Neutrophil (primary cell): Measurements from ENCODE around the gene DPPA5.
"Not testable (repeated sequence)": the region's sequence is repeated elsewhere in the genome, so short reads cannot be mapped to it uniquely, and the experiment has no call there.

Experiments used
- H3K27ac ChIP-seq: fragments of 200-600 bp; sonication (generic); 2 replicates; pipeline ENCODE4 v1.5.1; 2016; ENCODE audit warnings: mild to moderate bottlenecking, moderate library complexity
- H3K27me3 ChIP-seq: fragments of 200-600 bp; sonication (generic); 2 replicates; pipeline ENCODE4 v1.6.0; 2016; ENCODE audit warnings: mild to moderate bottlenecking
- H3K36me3 ChIP-seq: fragments of 200-600 bp; sonication (generic); 2 replicates; pipeline ENCODE4 v1.5.1; 2017
- H3K4me1 ChIP-seq, 2 experiments: fragments of 200-600 bp in 1 of 2; sonication (generic) in 1 of 2; 1 replicate in 1 of 2; 2 replicates in 1 of 2; pipeline versions ENCODE4 v1.5.1 to v1.6.1; 2013 to 2016; ENCODE audit warnings: low read depth in 1 of 2, low read length in 1 of 2, mild to moderate bottlenecking in 1 of 2, moderate library complexity in 1 of 2; ENCODE audit not compliant: control insufficient read depth in 1 of 2, insufficient read depth in 1 of 2
- H3K4me3 ChIP-seq, 2 experiments: fragments of 200-600 bp in 1 of 2; sonication (generic) in 1 of 2; 1 replicate in 1 of 2; 2 replicates in 1 of 2; pipeline ENCODE4 v1.5.1; 2013 to 2016; ENCODE audit warnings: low read depth in 1 of 2, low read length in 1 of 2, mild to moderate bottlenecking in 1 of 2, moderate library complexity in 1 of 2
- H3K9me3 ChIP-seq: fragments of 200-600 bp; sonication (generic); 2 replicates; pipeline ENCODE4 v1.5.1; 2016
- TF ChIP-seq, protein P1 (sequence below): fragments of 200-600 bp; sonication (generic); IDR thresholded peaks from 2 replicates; pipeline ENCODE4 v1.5.1; 2016; ENCODE audit warnings: antibody characterized with exemption

DPPA5 gene

GRCh38 chr6:73325656-73326055 lies 28.4 kb downstream of the DPPA5 start:
- no peak overlapping the region for H3K4me3 ChIP-seq
- no peaks in the 10 kb centered on the region for H3K36me3 ChIP-seq
- H3K27ac ChIP-seq: no peak overlapping the region
- H3K4me1 ChIP-seq: no peaks in the 10 kb centered on the region
- peaks cover 15% of the 10 kb centered on the region for H3K27me3 ChIP-seq
- H3K9me3 ChIP-seq: no peaks in the 10 kb centered on the region
- TF ChIP-seq, protein P1, sequence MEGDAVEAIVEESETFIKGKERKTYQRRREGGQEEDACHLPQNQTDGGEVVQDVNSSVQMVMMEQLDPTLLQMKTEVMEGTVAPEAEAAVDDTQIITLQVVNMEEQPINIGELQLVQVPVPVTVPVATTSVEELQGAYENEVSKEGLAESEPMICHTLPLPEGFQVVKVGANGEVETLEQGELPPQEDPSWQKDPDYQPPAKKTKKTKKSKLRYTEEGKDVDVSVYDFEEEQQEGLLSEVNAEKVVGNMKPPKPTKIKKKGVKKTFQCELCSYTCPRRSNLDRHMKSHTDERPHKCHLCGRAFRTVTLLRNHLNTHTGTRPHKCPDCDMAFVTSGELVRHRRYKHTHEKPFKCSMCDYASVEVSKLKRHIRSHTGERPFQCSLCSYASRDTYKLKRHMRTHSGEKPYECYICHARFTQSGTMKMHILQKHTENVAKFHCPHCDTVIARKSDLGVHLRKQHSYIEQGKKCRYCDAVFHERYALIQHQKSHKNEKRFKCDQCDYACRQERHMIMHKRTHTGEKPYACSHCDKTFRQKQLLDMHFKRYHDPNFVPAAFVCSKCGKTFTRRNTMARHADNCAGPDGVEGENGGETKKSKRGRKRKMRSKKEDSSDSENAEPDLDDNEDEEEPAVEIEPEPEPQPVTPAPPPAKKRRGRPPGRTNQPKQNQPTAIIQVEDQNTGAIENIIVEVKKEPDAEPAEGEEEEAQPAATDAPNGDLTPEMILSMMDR: no peak

DNA sequence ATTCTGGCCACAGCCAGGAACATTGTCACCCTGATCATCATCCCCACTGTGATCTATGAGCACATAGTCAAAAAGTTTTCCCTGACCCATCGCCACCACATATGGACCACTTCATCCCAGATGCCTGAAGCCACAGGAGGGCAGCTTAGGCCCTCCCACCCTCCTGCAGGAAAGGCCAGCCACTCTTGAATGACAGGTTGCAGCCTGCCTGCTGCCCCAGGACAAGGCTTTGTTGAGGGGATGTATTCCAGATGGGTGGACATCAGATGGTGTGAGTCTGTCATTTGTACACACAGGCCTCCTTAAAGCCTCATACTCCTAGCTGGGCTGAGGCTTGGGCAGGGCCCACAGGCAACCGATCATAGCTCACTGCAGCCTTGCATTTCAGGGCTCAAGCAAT lies 30.8 kb downstream of the DPPA5 start:
- no peaks in the 10 kb centered on the region for H3K9me3 ChIP-seq
- TF ChIP-seq, protein P1: no peak
- no peaks in the 10 kb centered on the region for H3K4me1 ChIP-seq
- H3K27me3 ChIP-seq: peaks cover 3% of the 10 kb centered on the region
- H3K4me3 ChIP-seq: no peak overlapping the region
- no peak overlapping the region for H3K27ac ChIP-seq
- H3K36me3 ChIP-seq: no peaks in the 10 kb centered on the region

GRCh38 chr6:73314577-73315492 lies 39.2 kb downstream of the DPPA5 start:
- Histone ChIP-seq H3K27ac (no peak overlapping the region), H3K9me3 (no peaks in the 10 kb centered on the region), H3K4me1 (peaks cover 10 to 12% of the 10 kb centered on the region in 2 experiments), H3K4me3 (peak overlapping the region in 1 of 2 experiments; percentile 8), H3K36me3 (no peaks in the 10 kb centered on the region), H3K27me3 (peaks cover 76% of the 10 kb centered on the region)
- TF ChIP-seq, protein P1: no peak

GRCh38 chr6:73310503-73310845 lies 43.6 kb downstream of the DPPA5 start:
- not testable (repeated sequence) for H3K27ac ChIP-seq, H3K9me3 ChIP-seq, H3K36me3 ChIP-seq
- Histone ChIP-seq H3K27me3 (peaks cover 61% of the 10 kb centered on the region), H3K4me3 (peak overlapping the region; percentile 71 to 76), H3K4me1 (peaks cover 18 to 21% of the 10 kb centered on the region in 2 experiments)

GRCh38 chr6:73309785-73310502 lies 44.1 kb downstream of the DPPA5 start:
- H3K27ac ChIP-seq: no peak overlapping the region
- TF ChIP-seq, protein P1: no peak
- H3K9me3 ChIP-seq: no peaks in the 10 kb centered on the region
- peak overlapping the region; percentile 71 to 76 for H3K4me3 ChIP-seq
- no peaks in the 10 kb centered on the region for H3K36me3 ChIP-seq
- H3K4me1 ChIP-seq: peaks cover 17 to 19% of the 10 kb centered on the region in 2 experiments
- peaks cover 55% of the 10 kb centered on the region for H3K27me3 ChIP-seq

GRCh38 chr6:73309535-73309784 lies 44.6 kb downstream of the DPPA5 start:
- peaks cover 13 to 14% of the 10 kb centered on the region in 2 experiments for H3K4me1 ChIP-seq
- no peak overlapping the region for H3K27ac ChIP-seq
- no peaks in the 10 kb centered on the region for H3K9me3 ChIP-seq
- H3K27me3 ChIP-seq: peaks cover 51% of the 10 kb centered on the region
- TF ChIP-seq, protein P1: no peak
- H3K4me3 ChIP-seq: peak overlapping the region; percentile 71 to 76
- H3K36me3 ChIP-seq: no peaks in the 10 kb centered on the region
